ENCODE data around the gene PDSS2. TPM values are rescaled to one million over a fixed set of nuclear protein-coding genes. Genes with fewer than 3 reads are reported as not detected.
"Not testable (repeated sequence)": the region's sequence is repeated elsewhere in the genome, so short reads cannot be mapped to it uniquely, and the experiment has no call there.

Gene PDSS2
- total RNA-seq, 1 donor from 2014 or later: 15.2 TPM

DNA sequence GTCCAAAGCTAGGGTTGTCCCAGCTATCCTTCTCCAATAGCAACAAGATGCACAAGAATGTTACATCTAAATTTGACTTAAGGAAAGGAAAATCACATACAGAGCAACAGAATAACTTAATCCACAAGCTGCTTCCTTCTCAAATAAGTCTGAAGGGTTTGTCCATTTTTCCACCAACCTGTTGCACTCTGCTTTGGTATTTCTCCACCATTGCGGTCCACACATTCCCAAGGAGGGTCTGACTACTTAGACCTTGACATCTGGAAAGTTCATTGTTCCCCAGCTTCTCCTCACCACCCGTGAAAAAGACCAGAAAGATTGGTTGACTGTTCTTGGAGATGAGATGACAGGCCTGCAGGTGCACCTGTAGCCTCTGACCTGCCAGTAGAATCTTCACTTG, 72.5 kb downstream of the PDSS2 start:
- TF ChIP-seq, protein P1, sequence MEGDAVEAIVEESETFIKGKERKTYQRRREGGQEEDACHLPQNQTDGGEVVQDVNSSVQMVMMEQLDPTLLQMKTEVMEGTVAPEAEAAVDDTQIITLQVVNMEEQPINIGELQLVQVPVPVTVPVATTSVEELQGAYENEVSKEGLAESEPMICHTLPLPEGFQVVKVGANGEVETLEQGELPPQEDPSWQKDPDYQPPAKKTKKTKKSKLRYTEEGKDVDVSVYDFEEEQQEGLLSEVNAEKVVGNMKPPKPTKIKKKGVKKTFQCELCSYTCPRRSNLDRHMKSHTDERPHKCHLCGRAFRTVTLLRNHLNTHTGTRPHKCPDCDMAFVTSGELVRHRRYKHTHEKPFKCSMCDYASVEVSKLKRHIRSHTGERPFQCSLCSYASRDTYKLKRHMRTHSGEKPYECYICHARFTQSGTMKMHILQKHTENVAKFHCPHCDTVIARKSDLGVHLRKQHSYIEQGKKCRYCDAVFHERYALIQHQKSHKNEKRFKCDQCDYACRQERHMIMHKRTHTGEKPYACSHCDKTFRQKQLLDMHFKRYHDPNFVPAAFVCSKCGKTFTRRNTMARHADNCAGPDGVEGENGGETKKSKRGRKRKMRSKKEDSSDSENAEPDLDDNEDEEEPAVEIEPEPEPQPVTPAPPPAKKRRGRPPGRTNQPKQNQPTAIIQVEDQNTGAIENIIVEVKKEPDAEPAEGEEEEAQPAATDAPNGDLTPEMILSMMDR (conservative IDR thresholded peaks at IDR 0.05): no peak
- no peak for DNase-seq (ENCODE audit: extremely low spot score, unreplicated experiment)
- Mint-ChIP-seq H3K27me3 (no peaks in the 10 kb centered on the region), H3K36me3 (peaks cover 23% of the 10 kb centered on the region), H3K9me3 (peaks cover 14% of the 10 kb centered on the region), H3K27ac (no peak overlapping the region), H3K4me3 (no peak overlapping the region), H3K4me1 (ENCODE audit: unreplicated experiment) (peaks cover 5% of the 10 kb centered on the region)

DNA sequence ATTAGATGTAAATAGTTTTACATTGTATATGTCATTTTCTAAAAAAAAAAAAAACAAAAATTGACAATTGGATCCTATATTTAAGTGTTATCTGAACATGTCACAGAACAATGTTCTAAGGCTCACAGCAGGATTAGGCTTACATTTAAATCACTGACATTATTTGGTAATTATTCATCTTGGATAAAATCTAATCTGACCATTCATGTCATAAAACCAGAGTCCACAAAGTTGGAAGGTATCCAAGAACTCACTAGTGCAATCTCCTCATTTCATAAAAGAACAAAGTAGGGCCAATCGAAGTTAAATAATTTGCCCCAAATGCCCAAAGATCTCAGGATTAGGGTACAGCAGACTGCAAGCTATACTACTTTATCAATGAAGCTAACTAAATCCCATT, 73.0 kb downstream of the PDSS2 start:
- Mint-ChIP-seq H3K36me3 (peaks cover 23% of the 10 kb centered on the region), H3K4me3 (no peak overlapping the region), H3K27ac (no peak overlapping the region), H3K27me3 (no peaks in the 10 kb centered on the region), H3K4me1 (ENCODE audit: unreplicated experiment) (peaks cover 5% of the 10 kb centered on the region), H3K9me3 (peaks cover 14% of the 10 kb centered on the region)
- TF ChIP-seq, protein P1 (conservative IDR thresholded peaks at IDR 0.05): no peak
- no peak for DNase-seq (ENCODE audit: extremely low spot score, unreplicated experiment)

GRCh38 chr6:107383705-107384104, 75.7 kb downstream of the PDSS2 start:
- TF ChIP-seq, protein P1 (conservative IDR thresholded peaks at IDR 0.05): no peak
- peaks cover 16% of the 10 kb centered on the region for H3K36me3 Mint-ChIP-seq
- peaks cover 5% of the 10 kb centered on the region for H3K4me1 Mint-ChIP-seq (ENCODE audit: unreplicated experiment)
- DNase-seq (ENCODE audit: extremely low spot score, unreplicated experiment): no peak
- H3K27ac Mint-ChIP-seq: no peak overlapping the region
- no peaks in the 10 kb centered on the region for H3K27me3 Mint-ChIP-seq
- no peak overlapping the region for H3K4me3 Mint-ChIP-seq
- H3K9me3 Mint-ChIP-seq: peaks cover 5% of the 10 kb centered on the region

DNA sequence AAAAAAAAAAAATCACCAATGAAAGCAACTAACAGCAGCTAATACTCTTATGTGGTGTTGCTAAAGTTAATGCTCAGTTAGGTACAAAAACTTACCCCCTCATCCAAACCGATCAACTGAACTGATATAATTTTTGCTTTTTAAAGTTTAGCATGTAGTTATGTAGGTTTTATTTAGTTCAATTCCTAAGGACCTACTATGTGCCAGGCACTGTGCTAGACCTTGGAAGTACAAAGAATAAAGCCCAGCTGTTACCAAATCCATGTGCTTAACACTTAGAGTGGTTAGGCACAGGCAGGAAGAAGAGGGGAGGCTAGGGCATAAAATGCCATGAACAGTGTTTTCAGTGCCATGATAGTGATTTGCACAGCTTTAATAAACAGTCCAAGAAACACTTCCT, 85.1 kb downstream of the PDSS2 start:
- no peak for DNase-seq (ENCODE audit: extremely low spot score, unreplicated experiment)
- H3K27me3 Mint-ChIP-seq: no peaks in the 10 kb centered on the region
- no peaks in the 10 kb centered on the region for H3K4me1 Mint-ChIP-seq (ENCODE audit: unreplicated experiment)
- no peak overlapping the region for H3K27ac Mint-ChIP-seq
- no peak overlapping the region for H3K4me3 Mint-ChIP-seq
- TF ChIP-seq, protein P1 (conservative IDR thresholded peaks at IDR 0.05): no peak
- peaks cover 4% of the 10 kb centered on the region for H3K36me3 Mint-ChIP-seq
- no peaks in the 10 kb centered on the region for H3K9me3 Mint-ChIP-seq

DNA sequence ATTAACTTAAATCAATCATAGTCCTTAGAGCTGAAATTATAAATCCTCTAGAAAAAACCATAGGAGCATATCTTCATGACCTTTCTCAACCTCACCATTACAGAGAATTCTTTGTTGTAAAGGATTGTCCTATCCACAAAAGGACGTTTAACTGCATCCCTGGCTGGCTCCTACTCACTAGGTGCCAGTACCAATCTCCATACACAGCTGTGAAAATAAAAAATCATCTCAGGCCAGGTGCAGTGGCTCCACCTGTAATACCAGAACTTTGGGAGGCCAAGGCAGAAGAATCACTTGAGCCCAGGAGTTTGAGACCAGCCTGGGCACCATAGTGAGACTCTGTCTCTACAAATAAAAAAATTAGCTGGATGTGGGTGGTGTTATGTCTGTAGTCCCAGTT, 89.9 kb downstream of the PDSS2 start:
- H3K27ac Mint-ChIP-seq: no peak overlapping the region
- no peaks in the 10 kb centered on the region for H3K36me3 Mint-ChIP-seq
- H3K4me1 Mint-ChIP-seq (ENCODE audit: unreplicated experiment): no peaks in the 10 kb centered on the region
- TF ChIP-seq, protein P1 (conservative IDR thresholded peaks at IDR 0.05): no peak
- no peak overlapping the region for H3K4me3 Mint-ChIP-seq
- H3K27me3 Mint-ChIP-seq: no peaks in the 10 kb centered on the region
- no peaks in the 10 kb centered on the region for H3K9me3 Mint-ChIP-seq
- DNase-seq (ENCODE audit: extremely low spot score, unreplicated experiment): no peak

DNA sequence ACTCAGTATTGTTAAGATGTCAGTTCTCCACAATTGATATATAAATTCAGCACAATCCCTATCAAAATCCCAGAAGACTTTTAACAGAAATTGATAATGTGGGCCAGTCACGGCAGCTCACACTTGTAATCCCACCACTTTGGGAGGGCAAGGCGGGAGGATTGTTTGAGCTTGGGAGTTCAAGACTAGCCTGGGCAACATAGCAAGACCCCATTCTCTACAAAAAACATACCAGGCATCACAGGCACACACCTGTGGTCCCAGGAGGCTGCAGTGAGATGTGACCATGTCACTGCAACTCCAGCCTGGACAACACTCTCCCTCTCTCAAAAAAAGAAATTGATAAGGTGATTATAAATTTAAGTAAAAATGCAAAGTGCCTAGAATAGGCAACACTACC, 90.9 kb downstream of the PDSS2 start:
- TF ChIP-seq, protein P1 (conservative IDR thresholded peaks at IDR 0.05): no peak
- no peaks in the 10 kb centered on the region for H3K4me1 Mint-ChIP-seq (ENCODE audit: unreplicated experiment)
- no peak for DNase-seq (ENCODE audit: extremely low spot score, unreplicated experiment)
- no peak overlapping the region for H3K27ac Mint-ChIP-seq
- H3K36me3 Mint-ChIP-seq: peaks cover 4% of the 10 kb centered on the region
- H3K9me3 Mint-ChIP-seq: no peaks in the 10 kb centered on the region
- no peak overlapping the region for H3K4me3 Mint-ChIP-seq
- no peaks in the 10 kb centered on the region for H3K27me3 Mint-ChIP-seq

DNA sequence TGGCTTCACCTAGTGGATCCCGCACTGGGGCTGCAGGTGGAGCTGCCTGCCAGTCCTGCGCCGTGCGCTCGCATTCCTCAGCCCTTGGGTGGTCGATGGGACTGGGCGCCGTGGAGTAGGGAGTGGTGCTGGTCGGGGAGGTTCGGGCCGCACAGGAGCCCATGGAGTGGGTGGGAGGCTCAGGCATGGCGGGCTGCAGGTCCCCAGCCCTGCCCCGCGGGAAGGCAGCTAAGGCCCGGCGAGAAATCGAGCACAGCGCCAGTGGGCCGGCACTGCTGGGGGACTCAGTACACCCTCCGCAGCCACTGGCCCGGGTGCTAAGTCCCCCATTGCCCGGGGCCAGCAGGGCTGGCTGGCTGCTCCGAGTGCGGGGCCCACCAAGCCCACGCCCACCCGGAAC, 95.2 kb downstream of the PDSS2 start:
- not testable (repeated sequence) for H3K27ac Mint-ChIP-seq; H3K27me3 Mint-ChIP-seq; H3K9me3 Mint-ChIP-seq; DNase-seq (ENCODE audit: extremely low spot score, unreplicated experiment); H3K4me3 Mint-ChIP-seq
- Mint-ChIP-seq H3K4me1 (ENCODE audit: unreplicated experiment) (peaks cover 12% of the 10 kb centered on the region), H3K36me3 (peaks cover 16% of the 10 kb centered on the region)
